Esophagus squamous epithelium (tissue), 4 donors: ENCODE data around the gene RALGPS1.

Experiments used
- POLR2A ChIP-seq, 4 donors: fragments of 450-650 bp; IDR thresholded peaks; one replicate each; pipeline ENCODE4 v1.6.1; 2017; ENCODE audit warnings: antibody characterized with exemption in 4 of 4, mild to moderate bottlenecking in 4 of 4, moderate library complexity in 3 of 4
- TF ChIP-seq, protein P1 (sequence below), 6 experiments: fragments of 450-650 bp in 4 of 6; fragments of 200-600 bp in 2 of 6; sonication (generic) in 2 of 6; IDR thresholded peaks; one replicate each; pipeline ENCODE4 v1.5.1; 2016 to 2019; ENCODE audit warnings: antibody characterized with exemption in 6 of 6, mild to moderate bottlenecking in 4 of 6, moderate library complexity in 4 of 6

DNA sequence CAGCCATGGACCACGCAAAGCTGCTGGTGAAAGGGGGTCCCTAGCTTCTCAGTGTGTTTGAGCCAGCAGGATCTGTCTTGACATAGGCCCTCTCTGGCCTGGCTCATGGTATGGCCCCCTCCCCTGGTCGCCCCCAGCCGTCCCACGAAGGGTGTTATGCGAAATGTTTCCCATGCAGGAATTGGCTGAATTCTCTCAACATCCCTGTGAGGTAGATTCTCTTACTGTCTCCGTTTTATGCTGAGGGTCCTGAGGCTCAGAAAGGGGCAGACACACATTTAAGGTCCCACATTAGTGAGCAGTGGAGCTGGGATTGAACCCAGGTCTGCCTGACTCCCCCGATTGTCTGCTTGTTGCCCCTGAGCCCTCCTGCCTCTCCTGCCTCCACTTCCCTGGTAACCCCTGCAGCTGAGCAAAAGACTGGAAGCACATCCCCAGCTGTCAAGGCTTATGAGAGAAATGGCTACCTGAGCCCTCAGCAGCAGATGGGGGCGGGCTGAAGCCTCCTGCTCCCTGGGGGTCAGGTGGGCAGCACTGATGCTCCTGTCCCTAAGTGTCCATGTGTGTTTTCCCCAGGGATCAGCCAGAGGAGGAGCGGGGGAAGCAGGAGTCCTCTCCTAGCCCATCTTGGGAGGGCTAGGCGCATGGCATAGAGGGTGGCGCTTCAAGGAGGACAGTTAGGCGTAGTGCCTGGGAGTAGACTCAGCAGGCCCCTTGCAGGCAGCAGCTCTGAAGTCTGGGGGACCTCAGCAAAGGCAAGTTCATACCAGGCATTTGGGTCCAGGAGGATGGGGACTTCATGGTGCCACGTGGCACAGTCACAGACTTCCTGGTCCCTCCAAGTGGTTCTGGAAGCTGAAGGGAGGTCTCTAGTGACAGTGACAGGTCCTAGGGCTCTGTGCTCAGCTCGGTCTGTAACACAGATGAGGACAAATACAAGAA is 301.0 kb downstream of the RALGPS1 start:
- TF ChIP-seq, protein P1, sequence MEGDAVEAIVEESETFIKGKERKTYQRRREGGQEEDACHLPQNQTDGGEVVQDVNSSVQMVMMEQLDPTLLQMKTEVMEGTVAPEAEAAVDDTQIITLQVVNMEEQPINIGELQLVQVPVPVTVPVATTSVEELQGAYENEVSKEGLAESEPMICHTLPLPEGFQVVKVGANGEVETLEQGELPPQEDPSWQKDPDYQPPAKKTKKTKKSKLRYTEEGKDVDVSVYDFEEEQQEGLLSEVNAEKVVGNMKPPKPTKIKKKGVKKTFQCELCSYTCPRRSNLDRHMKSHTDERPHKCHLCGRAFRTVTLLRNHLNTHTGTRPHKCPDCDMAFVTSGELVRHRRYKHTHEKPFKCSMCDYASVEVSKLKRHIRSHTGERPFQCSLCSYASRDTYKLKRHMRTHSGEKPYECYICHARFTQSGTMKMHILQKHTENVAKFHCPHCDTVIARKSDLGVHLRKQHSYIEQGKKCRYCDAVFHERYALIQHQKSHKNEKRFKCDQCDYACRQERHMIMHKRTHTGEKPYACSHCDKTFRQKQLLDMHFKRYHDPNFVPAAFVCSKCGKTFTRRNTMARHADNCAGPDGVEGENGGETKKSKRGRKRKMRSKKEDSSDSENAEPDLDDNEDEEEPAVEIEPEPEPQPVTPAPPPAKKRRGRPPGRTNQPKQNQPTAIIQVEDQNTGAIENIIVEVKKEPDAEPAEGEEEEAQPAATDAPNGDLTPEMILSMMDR (IDR thresholded peaks at IDR 0.05) = no peak
- TF ChIP-seq POLR2A (IDR thresholded peaks at IDR 0.05) = no peak
